CD4-positive, alpha-beta T cell treated with Interferon gamma for 1 hour (primary cell): ENCODE results near the gene SRSF3.
"Not testable (repeated sequence)": the region's sequence is repeated elsewhere in the genome, so short reads cannot be mapped to it uniquely, and the experiment has no call there.

Experiments
- DNase-seq: peaks from one replicate; pipeline ENCODE4 v3.0.0-alpha.2; 2020

SRSF3 gene

DNA sequence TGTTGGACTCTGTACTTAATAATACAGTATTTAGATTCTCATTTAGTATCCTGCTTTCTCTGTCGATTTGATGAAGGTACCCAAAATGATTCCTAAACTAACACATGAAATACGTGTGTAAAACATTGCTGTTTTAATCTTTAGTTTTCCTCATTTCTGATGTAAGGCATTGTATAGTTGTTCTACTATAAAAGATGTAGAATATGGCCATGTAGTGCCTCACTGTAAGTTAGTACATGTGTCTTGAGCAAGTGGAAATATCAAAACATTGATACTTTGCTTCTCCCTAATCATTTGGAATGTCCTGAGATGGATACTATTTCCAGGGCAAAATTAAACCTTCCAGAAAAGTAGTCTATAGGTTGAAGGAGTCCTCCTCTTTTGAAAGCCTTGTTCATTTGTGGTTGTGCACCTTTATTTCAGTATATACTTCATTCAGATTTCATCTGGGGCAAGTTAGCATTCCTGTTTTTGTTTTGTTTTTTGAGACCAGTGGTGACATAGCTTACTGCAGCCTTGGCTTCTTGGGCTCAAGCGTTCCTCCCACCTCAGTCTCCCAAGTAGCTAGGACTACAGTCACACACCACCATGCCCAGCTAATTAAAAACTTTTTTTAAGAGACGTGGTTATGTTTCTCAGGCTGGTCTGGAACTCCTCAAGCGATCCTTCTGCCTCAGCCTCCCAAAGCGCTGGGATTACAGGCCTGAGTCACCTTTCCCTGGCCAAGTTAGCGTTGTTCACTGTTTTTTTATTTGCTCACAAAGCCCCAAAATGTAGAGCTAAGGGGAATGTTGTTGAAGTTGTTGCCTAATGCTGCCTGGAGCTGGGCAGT is 11.6 kb downstream of the SRSF3 start:
- no peak for DNase-seq

DNA sequence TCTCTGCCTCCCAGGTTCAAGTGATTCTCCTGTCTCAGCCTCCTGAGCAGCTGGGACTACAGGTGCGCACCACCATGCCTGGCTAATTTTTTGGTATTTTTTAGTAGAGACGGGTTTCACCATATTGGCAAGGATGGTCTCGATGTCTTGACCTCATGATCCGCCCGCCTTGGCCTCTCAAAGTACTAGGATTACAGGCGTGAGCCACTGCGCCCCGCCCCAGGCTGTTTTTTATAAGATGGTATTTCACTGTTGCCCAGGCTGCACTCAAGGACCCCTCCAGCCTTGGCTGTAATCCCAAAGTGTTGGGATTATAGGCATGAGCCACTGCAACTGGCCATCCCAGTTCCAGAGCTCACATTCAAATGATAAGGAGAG is 13.1 kb downstream of the SRSF3 start:
- DNase-seq = not testable (repeated sequence)

DNA sequence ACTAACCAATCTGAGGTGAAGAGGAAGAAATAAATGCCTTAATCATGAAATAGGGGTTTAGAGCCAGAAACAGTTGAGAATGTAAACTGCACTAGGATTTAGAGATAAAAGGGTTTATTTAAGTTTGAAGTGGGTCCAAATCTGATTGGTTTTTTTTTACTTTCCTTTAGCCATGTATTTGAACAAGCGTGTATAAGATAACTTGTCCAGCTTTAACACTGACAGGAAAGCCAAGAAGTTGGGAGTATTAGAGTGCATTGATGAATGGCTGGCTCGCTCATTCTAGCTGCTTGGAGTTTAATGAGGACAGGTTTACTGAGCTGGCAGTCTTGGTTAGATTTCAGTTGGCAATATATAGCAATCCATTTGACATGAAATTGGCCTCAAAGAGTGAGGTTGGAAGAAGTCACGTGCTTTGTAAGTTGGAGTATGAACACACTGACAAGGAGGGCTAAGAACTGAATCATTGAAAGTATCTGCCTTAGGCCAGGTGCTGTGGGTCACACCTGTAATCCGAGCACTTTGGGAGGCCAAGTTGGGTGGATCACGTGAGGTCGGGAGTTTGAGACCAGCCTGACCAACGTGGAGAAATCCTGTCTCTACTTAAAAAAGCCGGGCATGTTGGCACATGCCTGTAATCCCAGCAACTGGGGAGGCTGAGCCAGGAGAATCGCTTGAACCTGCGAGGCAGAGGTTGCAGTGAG is 13.7 kb downstream of the SRSF3 start:
- DNase-seq = no peak

DNA sequence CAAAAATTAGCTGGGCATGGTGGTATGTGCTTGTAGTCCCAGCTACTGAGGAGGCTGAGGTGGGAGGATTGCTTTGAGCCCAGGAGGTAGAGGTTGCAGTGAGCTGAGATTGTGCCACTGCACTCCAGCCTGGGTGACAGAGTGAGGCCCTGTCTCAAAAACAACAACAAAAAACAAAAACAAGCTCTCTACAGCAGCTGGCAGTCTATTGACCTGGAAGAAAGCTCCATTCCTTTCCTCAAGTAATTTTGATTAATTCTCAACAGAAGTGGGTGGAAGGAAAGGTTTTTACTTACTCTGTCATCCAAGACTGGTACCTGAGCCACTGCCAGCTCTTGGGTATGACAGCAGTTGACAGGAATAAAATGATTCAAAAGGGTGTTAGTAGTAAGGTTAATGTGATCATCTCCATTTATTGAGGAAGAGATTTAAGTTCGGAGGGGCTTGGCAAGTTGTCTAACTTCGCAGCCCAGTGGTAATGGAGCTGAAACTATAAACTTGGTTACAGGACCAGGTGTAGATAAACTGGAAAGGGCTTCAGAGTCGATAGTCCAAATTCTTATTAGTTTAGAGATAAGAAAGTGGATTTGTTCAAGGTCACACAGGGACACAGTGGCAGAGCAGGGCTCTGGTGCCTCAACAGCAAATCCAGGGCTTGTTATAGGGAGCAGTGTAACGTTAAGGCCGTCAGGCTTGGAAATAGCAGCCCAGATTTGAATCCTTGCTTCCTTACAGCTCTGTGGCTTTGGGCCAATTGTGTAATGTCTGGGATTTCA is 14.8 kb downstream of the SRSF3 start:
- no peak for DNase-seq

DNA sequence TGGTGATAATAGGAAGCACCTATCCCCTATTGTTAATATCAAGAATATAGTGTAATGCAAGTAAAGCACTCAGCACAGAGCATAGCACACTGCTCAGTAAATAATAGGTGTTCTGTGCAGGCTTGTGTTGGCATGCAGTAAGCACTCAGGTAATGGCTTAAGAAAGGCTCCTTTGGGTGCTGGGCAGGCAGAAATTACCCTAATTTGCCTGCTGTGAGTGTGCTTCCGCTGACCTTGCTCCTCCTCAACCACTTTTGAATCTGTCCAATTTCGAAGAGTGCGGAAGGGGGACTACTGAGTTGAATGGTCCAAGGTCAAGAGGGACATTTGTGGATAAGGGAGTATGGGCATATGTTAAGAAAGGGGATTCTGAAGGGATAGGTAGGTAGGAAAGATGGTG is 15.4 kb downstream of the SRSF3 start:
- no peak for DNase-seq

DNA sequence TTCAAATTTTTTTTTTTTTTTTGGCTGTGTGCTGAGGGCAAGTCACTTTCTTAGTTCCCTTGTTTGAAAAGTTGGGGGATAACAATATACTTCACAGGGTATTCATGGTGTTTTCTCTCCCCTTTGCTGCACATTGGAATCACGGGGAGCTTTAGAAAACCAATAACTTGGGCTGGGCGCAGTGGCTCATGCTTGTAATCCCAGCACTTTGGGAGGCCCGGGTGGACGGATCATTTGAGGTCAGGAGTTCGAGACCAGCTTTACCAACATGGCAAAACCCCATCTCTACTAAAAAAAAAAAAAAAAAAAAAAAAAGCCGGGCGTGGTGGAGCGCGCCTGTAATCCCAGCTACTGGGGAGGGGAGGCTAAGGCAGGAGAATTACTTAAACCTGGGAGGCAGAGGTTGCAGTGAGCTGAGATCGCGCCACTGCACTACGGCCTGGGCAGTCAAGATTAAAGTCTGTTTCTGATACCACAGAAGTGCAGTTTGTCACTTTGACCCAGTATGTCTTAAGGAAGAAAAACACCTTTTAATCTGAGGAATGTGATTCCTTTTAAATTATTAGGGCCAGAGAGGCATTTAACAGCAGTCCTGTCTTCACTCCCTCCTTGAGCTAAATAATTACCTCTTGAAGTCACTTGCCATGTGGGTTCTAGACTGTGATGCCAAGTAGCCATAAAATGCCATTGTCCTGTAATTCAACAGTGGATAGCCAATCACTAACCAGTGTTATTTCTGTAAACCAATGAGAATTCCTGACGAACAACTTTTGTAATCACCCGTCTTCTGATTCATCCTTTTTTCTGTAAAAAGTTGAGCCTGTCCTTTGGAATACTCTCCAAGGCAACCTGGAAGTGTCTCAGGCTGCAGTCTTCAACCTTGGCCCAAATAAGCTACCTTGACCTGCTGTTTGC is 16.1 kb downstream of the SRSF3 start:
- DNase-seq = no peak

DNA sequence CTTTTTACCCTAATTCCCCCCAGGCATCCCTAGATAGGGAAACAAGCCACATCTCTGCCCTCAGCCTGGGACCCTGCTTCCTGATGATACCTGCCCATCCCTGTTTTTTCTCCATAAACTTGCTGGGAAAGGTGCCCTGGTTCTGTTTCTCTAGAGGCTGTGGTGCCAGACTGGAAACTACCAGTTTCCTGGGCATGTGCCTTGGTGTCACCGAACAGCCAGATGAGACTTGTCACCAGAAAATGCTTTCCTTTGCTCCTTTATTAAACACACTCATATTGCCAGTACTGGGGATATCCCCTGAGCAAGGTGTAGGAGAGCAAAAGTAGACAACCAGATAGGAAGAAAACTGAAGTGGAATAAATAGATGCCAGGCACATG is 16.8 kb downstream of the SRSF3 start:
- DNase-seq = no peak

DNA sequence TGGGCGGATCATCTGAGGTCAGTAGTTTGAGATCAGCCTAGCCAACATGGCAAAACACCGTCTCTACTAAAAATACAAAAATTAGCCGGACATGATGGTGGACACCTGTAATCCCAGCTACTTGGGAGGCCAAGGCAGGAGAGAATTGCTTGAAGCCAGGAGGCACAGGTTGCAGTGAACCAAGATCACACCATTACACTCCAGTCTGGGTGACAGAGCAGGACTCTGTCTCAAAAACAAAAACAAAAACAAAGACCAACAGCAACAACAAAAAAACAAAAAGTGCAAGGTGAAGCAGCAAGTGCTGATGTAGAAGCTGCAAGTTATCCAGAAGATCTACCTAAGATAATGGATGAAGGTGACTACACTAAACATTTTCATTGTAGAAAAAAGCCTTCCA is 17.5 kb downstream of the SRSF3 start:
- not testable (repeated sequence) for DNase-seq

DNA sequence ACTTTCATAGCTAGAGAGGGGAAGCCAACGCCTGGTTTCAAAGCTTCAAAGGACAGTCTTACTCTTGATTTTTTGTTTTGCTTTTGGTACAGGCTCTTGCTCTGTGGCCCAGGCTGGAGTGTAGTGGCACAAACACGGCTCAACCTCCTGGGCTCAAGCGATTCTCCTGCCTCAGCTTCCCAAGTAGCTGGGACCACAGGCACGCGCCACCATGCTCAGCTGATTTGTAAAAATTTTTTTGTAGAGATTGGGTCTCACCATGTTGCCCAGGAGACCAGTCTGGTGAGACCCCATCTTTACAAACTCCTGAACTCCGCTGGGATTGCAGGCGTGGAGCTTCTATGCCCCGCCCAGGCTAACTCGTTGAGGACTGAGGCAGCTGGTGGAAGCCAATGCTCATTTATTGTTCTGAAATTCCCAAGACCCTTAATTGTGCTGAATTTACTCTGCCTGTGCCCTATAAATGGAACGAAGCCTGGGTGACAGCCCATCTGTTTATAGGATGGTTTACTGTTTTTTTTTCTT is 18.0 kb downstream of the SRSF3 start:
- DNase-seq = no peak

DNA sequence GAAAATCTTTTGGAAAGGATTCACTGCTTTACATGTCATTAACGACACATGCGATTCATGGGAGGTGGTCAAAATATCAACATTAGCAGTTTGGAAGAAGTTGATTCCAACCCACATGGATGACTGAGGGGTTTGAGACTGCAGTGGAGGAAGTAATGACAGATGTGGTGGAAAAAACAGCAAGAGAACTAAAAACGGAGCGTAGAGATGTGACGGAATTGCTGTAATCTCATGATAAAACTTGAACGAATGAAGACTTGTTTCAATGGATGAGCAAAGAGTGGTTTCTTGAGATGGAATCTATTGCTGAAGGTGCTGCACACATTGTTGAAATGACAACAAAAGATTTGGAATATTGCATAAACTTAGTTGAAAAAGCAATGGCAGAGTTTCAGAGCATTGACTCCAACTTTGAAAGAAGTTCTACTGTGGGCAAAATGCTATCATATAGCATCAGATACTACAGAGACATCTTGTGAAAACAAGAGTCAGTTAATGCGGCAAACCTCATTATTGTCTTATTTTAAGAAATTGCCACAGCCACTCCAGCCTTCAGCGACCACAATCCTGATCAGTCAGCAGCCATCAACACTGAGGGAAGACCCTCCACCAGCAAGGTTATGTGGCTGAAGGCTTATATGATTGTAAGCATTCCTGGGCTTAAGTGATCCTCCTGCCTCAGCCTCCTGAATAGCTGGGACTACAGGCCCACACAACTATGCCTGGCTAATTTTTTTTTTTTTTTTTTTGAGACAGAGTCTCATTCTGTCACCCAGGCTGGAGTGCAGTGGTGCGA is 19.2 kb downstream of the SRSF3 start:
- no peak for DNase-seq

DNA sequence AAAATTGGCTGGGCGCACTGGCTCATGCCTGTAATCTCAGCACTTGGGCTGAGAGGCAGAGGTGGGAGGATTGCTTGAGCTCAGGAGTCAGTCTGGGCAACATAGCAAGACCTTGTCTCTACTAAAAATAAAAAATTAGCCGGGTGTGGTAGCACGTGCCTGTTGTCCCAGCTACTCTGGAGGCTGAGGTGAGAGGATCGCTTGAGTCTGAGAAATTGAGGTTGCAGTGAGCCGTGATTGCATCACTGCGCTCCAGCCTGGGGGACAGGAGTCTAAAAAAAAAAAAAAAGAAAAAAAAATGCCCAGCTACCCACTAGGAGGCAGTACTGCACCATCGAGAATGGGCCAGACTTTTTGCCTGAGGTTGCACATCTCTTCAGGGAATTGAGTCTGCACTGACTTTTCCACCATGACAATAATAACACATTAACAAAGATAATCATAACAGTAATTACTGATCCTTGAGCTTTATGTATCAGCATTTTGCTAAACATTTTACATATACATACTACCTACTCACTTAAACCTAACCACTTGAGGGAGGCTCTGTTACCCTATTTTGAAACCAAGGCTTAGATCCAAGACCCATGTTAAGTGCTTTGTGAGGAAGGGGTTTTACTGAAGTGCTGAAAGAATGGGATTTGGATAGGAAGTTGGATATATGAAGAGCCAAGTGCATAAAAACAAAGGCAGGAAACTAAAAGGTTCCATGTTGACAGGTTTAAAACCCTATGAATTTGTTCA is 21.0 kb downstream of the SRSF3 start:
- DNase-seq = peak; percentile 48

DNA sequence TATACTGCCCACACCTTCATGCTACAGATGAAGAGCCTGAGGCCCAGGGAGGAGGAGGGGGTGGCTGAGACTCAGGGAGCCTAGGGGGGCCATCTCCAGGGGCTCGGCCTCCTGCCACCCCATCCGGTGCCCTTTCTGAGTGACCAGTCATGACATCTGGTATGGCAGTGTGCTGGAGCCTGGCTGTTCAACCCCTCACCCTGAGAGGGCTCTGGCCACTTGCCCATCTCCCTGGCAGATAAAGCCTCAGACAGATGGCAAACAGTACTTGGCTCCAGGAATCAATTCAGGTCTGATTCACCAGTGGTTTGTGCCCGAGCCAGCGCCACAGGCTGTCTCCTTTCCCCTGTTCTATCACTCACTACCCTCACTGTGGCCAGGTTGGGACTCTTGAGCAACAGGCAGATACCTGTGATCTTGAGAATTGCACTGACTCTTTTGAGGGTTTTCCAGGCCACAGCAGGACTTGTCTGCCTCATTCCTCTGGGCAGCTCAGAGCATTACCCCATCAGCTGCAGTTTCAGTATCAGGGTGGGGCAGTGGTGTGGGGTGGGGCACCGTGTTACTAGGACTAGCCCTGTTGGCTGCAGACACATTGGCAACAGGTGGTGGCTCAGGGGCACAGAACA is 22.8 kb downstream of the SRSF3 start:
- no peak for DNase-seq

DNA sequence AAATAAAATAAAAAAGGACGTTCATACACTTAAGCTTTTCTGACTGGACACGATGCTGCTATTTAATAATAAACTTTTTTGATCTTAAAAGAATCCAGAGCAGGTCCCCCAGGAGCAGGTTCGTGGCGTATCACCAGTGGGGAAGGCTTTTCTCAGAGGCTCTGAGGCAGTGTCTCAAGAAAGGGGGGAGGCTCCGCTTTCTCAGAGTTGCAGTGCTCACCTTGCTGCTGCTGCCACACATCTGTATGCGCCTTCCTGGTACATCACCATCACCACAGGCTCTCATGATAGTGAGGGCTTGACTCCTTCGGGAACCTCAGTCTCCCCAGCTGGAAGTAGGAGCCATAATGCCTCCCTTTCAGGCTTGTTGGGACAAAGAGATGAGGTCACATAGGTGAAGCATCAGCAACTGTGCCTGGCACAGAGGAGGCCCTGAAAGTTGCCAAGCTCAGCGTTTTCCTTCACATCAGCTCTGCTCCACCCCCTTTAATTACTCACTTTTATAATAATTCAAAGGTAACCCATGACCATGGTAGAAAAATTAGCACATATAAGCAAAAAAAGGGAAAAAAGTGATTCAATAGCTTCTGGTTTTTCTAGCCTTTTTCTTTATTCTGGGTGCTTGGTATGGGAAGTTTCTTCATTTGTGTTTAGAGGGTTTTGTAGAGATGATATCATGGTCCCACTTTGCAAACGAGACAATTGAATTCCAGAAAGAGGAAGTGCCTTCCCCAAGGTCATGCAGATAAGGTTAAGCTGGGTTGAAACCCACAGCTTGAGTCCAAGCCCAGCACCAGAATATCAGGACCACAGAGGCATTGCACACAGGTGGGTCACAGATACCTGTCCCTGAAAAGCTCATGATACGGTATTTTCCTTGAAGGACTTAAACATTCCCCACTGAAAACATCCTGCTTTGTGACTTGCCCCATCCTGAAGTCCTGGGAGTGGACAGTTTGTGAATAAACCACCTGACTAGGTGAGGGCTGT is 24.5 kb downstream of the SRSF3 start:
- DNase-seq = no peak

DNA sequence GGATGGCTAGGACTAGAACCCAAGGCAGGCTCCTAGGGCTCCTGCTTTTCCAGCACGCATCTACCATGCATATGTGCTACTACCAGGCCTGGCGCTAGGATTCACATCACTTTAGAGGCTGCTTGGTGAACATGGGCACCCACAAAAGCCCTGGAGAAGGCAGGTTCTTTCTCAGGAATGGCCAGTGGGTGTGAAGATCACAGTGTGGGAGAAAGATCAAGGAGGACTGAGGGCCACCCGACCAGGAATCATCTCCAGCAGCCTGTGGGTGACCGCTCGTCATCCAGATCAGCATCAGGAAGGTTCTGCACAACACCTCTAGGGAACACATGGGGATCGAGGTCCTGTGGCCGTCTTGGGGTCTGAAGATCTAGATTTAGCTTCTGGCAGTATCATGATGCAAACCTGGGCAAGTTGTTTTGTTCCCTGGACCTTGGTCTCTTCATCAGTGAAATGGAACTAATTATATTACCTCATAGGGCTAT is 27.3 kb downstream of the SRSF3 start:
- DNase-seq = no peak

DNA sequence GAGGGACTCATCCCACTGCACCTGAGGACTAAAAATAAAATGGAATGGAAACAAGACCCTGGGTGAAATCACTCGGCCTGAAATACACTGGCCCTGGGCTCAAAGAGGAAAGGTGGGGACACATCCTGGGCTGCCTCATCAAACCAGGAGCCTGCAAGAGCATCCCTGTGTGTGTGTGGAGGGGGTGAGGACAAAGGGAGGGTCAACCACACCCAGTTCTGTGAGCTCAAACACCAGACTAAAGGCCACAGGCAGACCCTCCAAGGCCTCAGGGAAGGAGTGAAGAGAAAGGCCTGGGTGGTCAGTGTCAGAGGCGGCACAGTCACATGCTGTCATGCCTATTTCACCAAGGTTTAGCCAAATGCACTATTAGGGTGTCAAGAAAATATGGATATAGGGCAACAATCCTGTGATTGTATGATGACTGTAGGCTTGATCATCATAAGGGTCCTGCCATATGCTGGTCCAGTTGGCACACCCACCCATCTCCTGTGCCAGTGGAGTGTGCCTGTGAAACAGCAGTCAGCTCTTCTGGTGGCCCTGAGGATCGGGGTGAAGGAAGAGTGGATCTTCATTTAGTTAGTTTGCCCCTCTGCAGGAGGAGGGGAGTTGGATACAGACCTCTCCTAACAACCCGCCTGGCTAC is 28.9 kb downstream of the SRSF3 start:
- DNase-seq = no peak

DNA sequence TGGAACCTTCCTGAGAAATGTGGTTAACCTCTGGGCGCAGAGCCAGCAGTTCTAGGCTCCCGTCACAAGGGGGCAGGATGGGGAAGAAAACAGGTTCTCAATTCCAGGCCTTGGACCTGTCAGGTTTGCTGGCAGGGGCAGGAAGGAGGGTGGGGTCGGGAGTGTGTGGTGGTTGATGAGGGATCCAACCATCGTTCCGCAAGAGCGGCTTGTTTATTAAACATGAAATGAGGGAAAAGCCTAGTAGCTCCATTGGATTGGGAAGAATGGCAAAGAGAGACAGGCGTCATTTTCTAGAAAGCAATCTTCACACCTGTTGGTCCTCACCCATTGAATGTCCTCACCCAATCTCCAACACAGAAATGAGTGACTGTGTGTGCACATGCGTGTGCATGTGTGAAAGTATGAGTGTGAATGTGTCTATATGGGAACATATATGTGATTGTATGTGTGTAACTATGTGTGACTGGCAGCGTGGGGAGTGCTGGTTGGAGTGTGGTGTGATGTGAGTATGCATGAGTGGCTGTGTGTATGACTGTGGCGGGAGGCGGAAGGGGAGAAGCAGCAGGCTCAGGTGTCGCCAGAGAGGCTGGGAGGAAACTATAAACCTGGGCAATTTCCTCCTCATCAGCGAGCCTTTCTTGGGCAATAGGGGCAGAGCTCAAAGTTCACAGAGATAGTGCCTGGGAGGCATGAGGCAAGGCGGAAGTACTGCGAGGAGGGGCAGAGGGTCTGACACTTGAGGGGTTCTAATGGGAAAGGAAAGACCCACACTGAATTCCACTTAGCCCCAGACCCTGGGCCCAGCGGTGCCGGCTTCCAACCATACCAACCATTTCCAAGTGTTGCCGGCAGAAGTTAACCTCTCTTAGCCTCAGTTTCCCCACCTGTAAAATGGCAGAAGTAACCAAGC is 29.6 kb downstream of the SRSF3 start:
- DNase-seq = peak; percentile 75
